AG04449 (cell line): Measurements from ENCODE around the gene IL34.
A peak's percentile ranks its signal among the peaks of the same experiment; 100 is the strongest.

Experiments
- CTCF ChIA-PET: fragments of 350-600 bp; formaldehyde crosslinking; extraction: SDS; loops from one replicate; lab custom pipeline; 2021; ENCODE audit warnings: antibody characterized with exemption; lab: Yijun Ruan, JAX
- POLR2A ChIA-PET: fragments of 400-600, 350-600 bp; formaldehyde crosslinking; extraction: SDS; loops from one replicate; lab custom pipeline; 2020; ENCODE audit warnings: antibody characterized with exemption, inconsistent platforms; lab: Yijun Ruan, JAX
- DNase-seq: peaks from one replicate; pipeline ENCODE4 v3.0.0-alpha.2; 2010; ENCODE audit warnings: low read depth, low spot score
- H3K4me3 ChIP-seq: 2 replicates; pipeline ENCODE4 v1.5.1; 2011; ENCODE audit warnings: low read depth, mild to moderate bottlenecking, control low read depth, low read length
- CTCF ChIP-seq: IDR thresholded peaks from one replicate; pipeline ENCODE4 v1.5.1; 2011; ENCODE audit warnings: mild to moderate bottlenecking, moderate library complexity, low read length, control low read depth, inconsistent platforms; ENCODE audit not compliant: insufficient read depth; ENCODE audit errors: missing control alignments

The IL34 gene

DNA sequence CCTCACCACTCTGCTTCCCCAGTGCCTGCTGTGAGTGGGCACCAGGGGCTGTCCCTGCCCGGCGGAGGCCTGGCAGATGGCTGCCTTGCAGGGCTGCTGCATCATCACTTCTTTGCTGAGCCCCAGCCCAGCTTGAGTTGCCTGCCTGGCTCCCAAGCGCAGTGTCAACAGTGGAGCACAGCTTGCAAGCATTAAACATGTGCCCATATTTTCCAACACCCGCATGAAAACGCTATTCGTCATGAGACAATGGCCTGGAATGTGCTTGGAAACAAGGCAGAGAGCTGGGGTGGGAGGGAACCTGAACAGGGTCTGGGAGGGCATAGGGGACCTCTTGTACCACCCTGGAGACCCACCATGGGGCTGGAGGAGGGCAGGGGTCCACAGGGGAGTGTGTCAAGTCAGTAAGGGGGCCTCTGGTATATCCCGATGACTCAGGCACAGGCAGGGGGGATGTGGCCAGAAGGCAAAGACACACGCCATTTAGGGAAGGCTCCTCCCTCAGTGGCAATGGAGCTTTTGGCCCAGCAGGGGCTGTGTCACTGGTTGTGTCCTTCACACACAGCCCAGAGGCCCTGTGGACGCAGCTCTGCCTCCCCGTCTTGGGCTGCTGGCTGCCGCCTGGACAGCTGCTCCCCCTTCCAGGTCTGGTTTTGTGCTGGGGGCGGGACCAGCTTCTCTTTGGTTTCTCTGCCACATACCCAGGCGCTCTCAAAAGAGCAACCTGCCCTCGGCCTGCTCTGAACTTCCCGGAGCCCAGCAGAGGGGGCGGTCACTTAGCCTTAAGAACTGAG, 56.9 kb downstream of the IL34 start:
- H3K4me3 ChIP-seq: no peak overlapping the region
- POLR2A ChIA-PET: interaction anchor here (0.5 to 1.6 kb wide), 9 partner anchors 10 to 68 kb away, joined by 3 to 8 read pairs (median 4); no protein-coding TSS in a partner anchor
- peak; percentile 70 for TF ChIP-seq CTCF
- CTCF ChIA-PET: interaction anchor here (0.8 to 2.3 kb wide), 12 partner anchors 11 to 67 kb away, joined by 3 to 25 read pairs (median 4); no protein-coding TSS in a partner anchor
- peak; percentile 75 for DNase-seq

DNA sequence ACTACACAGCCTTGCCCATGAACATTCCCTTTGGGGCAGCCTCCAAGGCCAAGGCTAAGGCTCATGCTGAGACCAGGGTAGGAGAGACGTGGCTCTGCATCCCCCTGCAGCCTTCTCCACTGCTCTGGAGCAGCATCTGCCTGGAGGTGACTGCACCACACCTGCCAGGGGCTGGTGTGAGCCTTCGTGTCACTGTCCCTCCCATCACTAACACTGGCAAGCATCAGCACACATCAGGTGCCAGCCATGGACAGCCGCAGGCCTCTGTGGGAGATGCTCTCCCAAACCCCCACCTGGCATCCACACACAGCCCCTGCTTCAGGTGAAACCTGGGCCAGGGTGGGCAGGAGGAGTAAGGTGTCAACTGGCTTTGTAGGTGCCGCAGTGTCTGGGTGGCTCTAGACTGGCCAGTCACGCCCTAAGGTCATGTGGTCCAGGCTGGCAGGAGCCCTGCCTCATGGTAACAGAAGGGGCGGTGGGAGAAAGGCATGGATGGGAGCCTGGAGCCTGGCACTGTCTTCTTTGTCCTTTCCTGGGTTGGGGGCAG, 57.5 kb downstream of the IL34 start:
- H3K4me3 ChIP-seq: no peak overlapping the region
- POLR2A ChIA-PET: interaction anchor here (0.8 to 1.6 kb wide), 4 partner anchors 11 to 57 kb away, joined by 4 to 8 read pairs (median 5); no protein-coding TSS in a partner anchor
- TF ChIP-seq CTCF: no peak
- no peak for DNase-seq
- CTCF ChIA-PET: interaction anchor here (0.8 to 3.0 kb wide), 12 partner anchors 11 to 67 kb away, joined by 3 to 25 read pairs (median 6); no protein-coding TSS in a partner anchor

DNA sequence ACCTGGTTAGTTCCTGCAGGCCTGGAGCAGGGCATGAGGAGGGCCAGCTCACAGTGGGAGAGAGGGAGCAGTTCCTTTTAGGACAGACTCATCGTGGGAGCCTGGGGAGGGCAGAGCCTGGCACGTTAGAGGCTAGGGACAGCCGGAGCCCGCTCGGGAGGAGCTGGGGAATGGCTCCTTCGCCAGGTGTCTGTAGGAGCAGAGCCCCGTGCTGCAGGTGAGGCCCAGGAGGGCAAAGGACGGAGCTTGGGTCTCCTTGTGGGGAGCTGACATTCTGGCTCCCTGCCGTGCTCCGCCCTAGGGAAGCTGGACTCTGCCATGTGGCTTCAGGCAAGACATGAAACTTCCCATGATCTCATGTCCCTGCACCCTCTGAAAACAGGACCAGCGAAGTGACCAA, 58.2 kb downstream of the IL34 start:
- DNase-seq: no peak
- POLR2A ChIA-PET: no interaction called here
- no peak overlapping the region for H3K4me3 ChIP-seq
- no peak for TF ChIP-seq CTCF
- CTCF ChIA-PET: interaction anchor here (1.9 to 3.0 kb wide), 2 partner anchors 30 to 66 kb away, joined by 7 to 16 read pairs; no protein-coding TSS in a partner anchor

- TF ChIP-seq CTCF: no peak
- CTCF ChIA-PET: interaction anchor here (1.1 to 3.0 kb wide), 2 partner anchors 12 to 65 kb away, joined by 3 to 16 read pairs; no protein-coding TSS in a partner anchor
- DNase-seq: no peak
- POLR2A ChIA-PET: no interaction called here
- H3K4me3 ChIP-seq: no peak overlapping the region
Observed at GRCh38 chr16:70705056-70705455, 58.7 kb downstream of the IL34 start.

DNA sequence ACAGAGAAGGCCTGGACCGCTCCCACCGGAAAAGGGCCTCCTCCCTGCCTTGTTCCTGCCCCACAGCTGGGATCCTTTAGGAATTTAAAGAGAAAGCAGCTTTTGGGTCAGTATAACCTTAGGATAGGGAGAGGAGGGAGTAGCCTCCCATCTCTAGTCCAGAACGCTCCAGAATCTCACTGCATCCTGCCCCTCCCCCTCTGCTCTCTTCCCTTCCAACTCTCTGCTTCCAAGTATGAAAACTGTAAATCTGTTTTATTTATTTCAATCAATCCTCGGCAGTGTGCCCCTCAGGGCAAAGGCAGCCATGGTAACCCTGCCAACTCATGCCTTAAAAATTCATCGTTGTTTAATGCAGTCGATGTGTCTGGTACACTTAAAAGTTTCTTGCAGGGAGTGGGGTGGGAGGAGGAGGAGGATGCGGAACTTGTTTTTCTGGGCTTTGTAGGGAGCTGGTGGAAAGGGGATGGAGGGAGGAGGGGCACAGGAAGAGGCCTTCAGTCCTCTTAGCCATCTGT, 60.6 kb downstream of the IL34 start:
- CTCF ChIA-PET: interaction anchor here (1.3 to 3.0 kb wide), 2 partner anchors 35 to 63 kb away, joined by 4 to 16 read pairs; no protein-coding TSS in a partner anchor

More for the DNA sequence above, 60.6 kb downstream of the IL34 start:
- TF ChIP-seq CTCF: no peak
- DNase-seq: no peak
- H3K4me3 ChIP-seq: no peak overlapping the region
- POLR2A ChIA-PET: interaction anchor here (0.7 to 1.1 kb wide), 3 partner anchors 44 to 928 kb away, joined by 3 to 6 read pairs (median 4); no protein-coding TSS in a partner anchor
